ENCODE measurements around the gene NOP14.

GRCh38 chr4:2930758-2931511 lies 32.3 kb downstream of the NOP14 start:
- no peak for TF ChIP-seq POLR2A (IDR thresholded peaks at IDR 0.05; ENCODE audit: low read depth, low read length)
- TF ChIP-seq POLR2AphosphoS5 (IDR thresholded peaks at IDR 0.05; ENCODE audit: low read depth, low read length), result no peak

Measured in GM12891 (cell line).